ENCODE data around the gene CTRB1.

Gene CTRB1

GRCh38 chr16:75228143-75228976 lies 9.6 kb downstream of the CTRB1 start:
- Histone ChIP-seq H2BK5ac (ENCODE audit: low read length) (no peak overlapping the region), H2BK15ac (replicated peaks; ENCODE audit: low read depth) (no peak overlapping the region), H3K23ac (ENCODE audit: low read length) (no peak overlapping the region), H3K4me3 (ENCODE audit: low read length) (no peak overlapping the region), H4K5ac (ENCODE audit: low read length) (no peak overlapping the region), H3K79me1 (ENCODE audit: low read length) (no peaks in the 10 kb centered on the region), H3K27ac (ENCODE audit: low read depth, low read length) (no peak overlapping the region), H3K36me3 (ENCODE audit: control insufficient read depth, insufficient read depth, low read length) (peaks cover 10% of the 10 kb centered on the region), H4K8ac (ENCODE audit: low read depth, low read length) (no peak overlapping the region), H3K79me2 (ENCODE audit: control insufficient read depth, insufficient read depth, low read length) (no peaks in the 10 kb centered on the region), H2AK5ac (ENCODE audit: low read length) (no peak overlapping the region), H3K27me3 (ENCODE audit: insufficient read depth, low read length, poor library complexity) (no peaks in the 10 kb centered on the region), H3K18ac (ENCODE audit: low read length) (no peak overlapping the region), H3K4ac (ENCODE audit: low read depth, low read length) (no peak overlapping the region), H3K56ac (ENCODE audit: low read length) (no peak overlapping the region), H3K9ac (ENCODE audit: low read length) (no peak overlapping the region), H3K4me2 (ENCODE audit: low read length) (no peak overlapping the region), H3K4me1 (ENCODE audit: control insufficient read depth, low read depth, low read length) (no peaks in the 10 kb centered on the region), H2BK120ac (ENCODE audit: low read depth, low read length) (no peak overlapping the region)
- DNase-seq = no peak
- no CpG with 5 or more reads among the region's 17 CpGs for WGBS (ENCODE audit: extremely low coverage, insufficient coverage, low lambda C conversion rate)

GRCh38 chr16:75229172-75230031 lies 10.6 kb downstream of the CTRB1 start:
- no peak for DNase-seq
- Histone ChIP-seq H3K9ac (ENCODE audit: low read length) (no peak overlapping the region), H3K79me2 (ENCODE audit: control insufficient read depth, insufficient read depth, low read length) (no peaks in the 10 kb centered on the region), H4K5ac (ENCODE audit: low read length) (no peak overlapping the region), H3K4me2 (ENCODE audit: low read length) (no peak overlapping the region), H3K4me3 (ENCODE audit: low read length) (no peak overlapping the region), H3K56ac (ENCODE audit: low read length) (no peak overlapping the region), H3K4ac (ENCODE audit: low read depth, low read length) (no peak overlapping the region), H2AK5ac (ENCODE audit: low read length) (no peak overlapping the region), H3K79me1 (ENCODE audit: low read length) (no peaks in the 10 kb centered on the region), H3K36me3 (ENCODE audit: control insufficient read depth, insufficient read depth, low read length) (peaks cover 11% of the 10 kb centered on the region), H3K23ac (ENCODE audit: low read length) (no peak overlapping the region), H3K27ac (ENCODE audit: low read depth, low read length) (no peak overlapping the region), H3K27me3 (ENCODE audit: insufficient read depth, low read length, poor library complexity) (no peaks in the 10 kb centered on the region), H3K4me1 (ENCODE audit: control insufficient read depth, low read depth, low read length) (no peaks in the 10 kb centered on the region), H2BK5ac (ENCODE audit: low read length) (no peak overlapping the region), H4K8ac (ENCODE audit: low read depth, low read length) (no peak overlapping the region), H2BK15ac (replicated peaks; ENCODE audit: low read depth) (no peak overlapping the region), H2BK120ac (ENCODE audit: low read depth, low read length) (no peak overlapping the region), H3K18ac (ENCODE audit: low read length) (no peak overlapping the region)
- WGBS (ENCODE audit: extremely low coverage, insufficient coverage, low lambda C conversion rate) = no CpG with 5 or more reads among the region's 48 CpGs

- no CpG with 5 or more reads among the region's 9 CpGs for WGBS (ENCODE audit: extremely low coverage, insufficient coverage, low lambda C conversion rate)
- Histone ChIP-seq H3K36me3 (ENCODE audit: control insufficient read depth, insufficient read depth, low read length) (peaks cover 13% of the 10 kb centered on the region), H4K8ac (ENCODE audit: low read depth, low read length) (no peak overlapping the region), H4K5ac (ENCODE audit: low read length) (no peak overlapping the region), H3K4me1 (ENCODE audit: control insufficient read depth, low read depth, low read length) (no peaks in the 10 kb centered on the region), H3K4me2 (ENCODE audit: low read length) (no peak overlapping the region), H3K79me2 (ENCODE audit: control insufficient read depth, insufficient read depth, low read length) (no peaks in the 10 kb centered on the region), H2BK5ac (ENCODE audit: low read length) (no peak overlapping the region), H2BK120ac (ENCODE audit: low read depth, low read length) (no peak overlapping the region), H3K27ac (ENCODE audit: low read depth, low read length) (no peak overlapping the region), H2BK15ac (replicated peaks; ENCODE audit: low read depth) (no peak overlapping the region), H3K9ac (ENCODE audit: low read length) (no peak overlapping the region), H3K23ac (ENCODE audit: low read length) (no peak overlapping the region), H3K18ac (ENCODE audit: low read length) (no peak overlapping the region), H3K56ac (ENCODE audit: low read length) (no peak overlapping the region), H3K27me3 (ENCODE audit: insufficient read depth, low read length, poor library complexity) (no peaks in the 10 kb centered on the region), H3K79me1 (ENCODE audit: low read length) (no peaks in the 10 kb centered on the region), H2AK5ac (ENCODE audit: low read length) (no peak overlapping the region), H3K4me3 (ENCODE audit: low read length) (no peak overlapping the region), H3K4ac (ENCODE audit: low read depth, low read length) (no peak overlapping the region)
- no peak for DNase-seq
These were observed 11.8 kb downstream of the CTRB1 start for GRCh38 chr16:75230471-75231110.

GRCh38 chr16:75231570-75231969 lies 12.8 kb downstream of the CTRB1 start:
- no peak overlapping the region for H3K23ac ChIP-seq (ENCODE audit: low read length)
- no peak overlapping the region for H2BK5ac ChIP-seq (ENCODE audit: low read length)
- no peak overlapping the region for H2BK120ac ChIP-seq (ENCODE audit: low read depth, low read length)
- peaks cover 19% of the 10 kb centered on the region for H3K36me3 ChIP-seq (ENCODE audit: control insufficient read depth, insufficient read depth, low read length)
- H3K27ac ChIP-seq (ENCODE audit: low read depth, low read length) = no peak overlapping the region
- no peak overlapping the region for H3K4me2 ChIP-seq (ENCODE audit: low read length)
- H3K27me3 ChIP-seq (ENCODE audit: insufficient read depth, low read length, poor library complexity) = no peaks in the 10 kb centered on the region
- H4K8ac ChIP-seq (ENCODE audit: low read depth, low read length) = no peak overlapping the region
- DNase-seq = no peak
- no peak overlapping the region for H3K56ac ChIP-seq (ENCODE audit: low read length)
- H4K5ac ChIP-seq (ENCODE audit: low read length) = no peak overlapping the region
- no peaks in the 10 kb centered on the region for H3K4me1 ChIP-seq (ENCODE audit: control insufficient read depth, low read depth, low read length)
- no peak overlapping the region for H3K9ac ChIP-seq (ENCODE audit: low read length)
- no CpG with 5 or more reads among the region's 11 CpGs for WGBS (ENCODE audit: extremely low coverage, insufficient coverage, low lambda C conversion rate)
- no peaks in the 10 kb centered on the region for H3K79me1 ChIP-seq (ENCODE audit: low read length)
- H2BK15ac ChIP-seq (replicated peaks; ENCODE audit: low read depth) = no peak overlapping the region
- no peak overlapping the region for H3K4ac ChIP-seq (ENCODE audit: low read depth, low read length)
- peaks cover 2% of the 10 kb centered on the region for H3K79me2 ChIP-seq (ENCODE audit: control insufficient read depth, insufficient read depth, low read length)
- H3K4me3 ChIP-seq (ENCODE audit: low read length) = no peak overlapping the region
- H2AK5ac ChIP-seq (ENCODE audit: low read length) = no peak overlapping the region
- no peak overlapping the region for H3K18ac ChIP-seq (ENCODE audit: low read length)

- H3K4ac ChIP-seq (ENCODE audit: low read depth, low read length) = no peak overlapping the region
- no peak overlapping the region for H3K27ac ChIP-seq (ENCODE audit: low read depth, low read length)
- no CpG with 5 or more reads among the region's 7 CpGs for WGBS (ENCODE audit: extremely low coverage, insufficient coverage, low lambda C conversion rate)
- H3K4me3 ChIP-seq (ENCODE audit: low read length) = no peak overlapping the region
- H3K79me2 ChIP-seq (ENCODE audit: control insufficient read depth, insufficient read depth, low read length) = peaks cover 9% of the 10 kb centered on the region
- peaks cover 21% of the 10 kb centered on the region for H3K36me3 ChIP-seq (ENCODE audit: control insufficient read depth, insufficient read depth, low read length)
- no peak overlapping the region for H2AK5ac ChIP-seq (ENCODE audit: low read length)
- H2BK5ac ChIP-seq (ENCODE audit: low read length) = no peak overlapping the region
- no peak overlapping the region for H3K9ac ChIP-seq (ENCODE audit: low read length)
- no peak overlapping the region for H3K23ac ChIP-seq (ENCODE audit: low read length)
- no peak overlapping the region for H2BK15ac ChIP-seq (replicated peaks; ENCODE audit: low read depth)
- no peak overlapping the region for H2BK120ac ChIP-seq (ENCODE audit: low read depth, low read length)
- peaks cover 6% of the 10 kb centered on the region for H3K79me1 ChIP-seq (ENCODE audit: low read length)
- no peak overlapping the region for H3K4me2 ChIP-seq (ENCODE audit: low read length)
- H3K4me1 ChIP-seq (ENCODE audit: control insufficient read depth, low read depth, low read length) = no peaks in the 10 kb centered on the region
- no peak overlapping the region for H3K56ac ChIP-seq (ENCODE audit: low read length)
- H4K5ac ChIP-seq (ENCODE audit: low read length) = no peak overlapping the region
- H3K27me3 ChIP-seq (ENCODE audit: insufficient read depth, low read length, poor library complexity) = no peaks in the 10 kb centered on the region
- H4K8ac ChIP-seq (ENCODE audit: low read depth, low read length) = no peak overlapping the region
- H3K18ac ChIP-seq (ENCODE audit: low read length) = no peak overlapping the region
- no peak for DNase-seq
These were observed 14.8 kb downstream of the CTRB1 start for GRCh38 chr16:75233611-75233938.

Measured in mesendoderm (in vitro differentiated cells).